AG09319 (cell line): ENCODE measurements around the gene FMOD.
"Not testable (repeated sequence)": the region's sequence is repeated elsewhere in the genome, so short reads cannot be mapped to it uniquely, and the experiment has no call there.

Source experiments
- DNase-seq: peaks from one replicate; pipeline ENCODE4 v3.0.0-alpha.2; 2010; ENCODE audit warnings: low read depth; ENCODE audit errors: extremely low read depth
- TF ChIP-seq, protein P1 (sequence below): IDR thresholded peaks from 2 replicates; pipeline ENCODE4 v1.5.1; 2011; ENCODE audit warnings: low read depth, mild to moderate bottlenecking, inconsistent platforms, low read length, moderate library complexity

Gene FMOD

GRCh38 chr1:203302894-203303293 is 48.0 kb downstream of the FMOD start:
- DNase-seq, result no peak
- TF ChIP-seq, protein P1, sequence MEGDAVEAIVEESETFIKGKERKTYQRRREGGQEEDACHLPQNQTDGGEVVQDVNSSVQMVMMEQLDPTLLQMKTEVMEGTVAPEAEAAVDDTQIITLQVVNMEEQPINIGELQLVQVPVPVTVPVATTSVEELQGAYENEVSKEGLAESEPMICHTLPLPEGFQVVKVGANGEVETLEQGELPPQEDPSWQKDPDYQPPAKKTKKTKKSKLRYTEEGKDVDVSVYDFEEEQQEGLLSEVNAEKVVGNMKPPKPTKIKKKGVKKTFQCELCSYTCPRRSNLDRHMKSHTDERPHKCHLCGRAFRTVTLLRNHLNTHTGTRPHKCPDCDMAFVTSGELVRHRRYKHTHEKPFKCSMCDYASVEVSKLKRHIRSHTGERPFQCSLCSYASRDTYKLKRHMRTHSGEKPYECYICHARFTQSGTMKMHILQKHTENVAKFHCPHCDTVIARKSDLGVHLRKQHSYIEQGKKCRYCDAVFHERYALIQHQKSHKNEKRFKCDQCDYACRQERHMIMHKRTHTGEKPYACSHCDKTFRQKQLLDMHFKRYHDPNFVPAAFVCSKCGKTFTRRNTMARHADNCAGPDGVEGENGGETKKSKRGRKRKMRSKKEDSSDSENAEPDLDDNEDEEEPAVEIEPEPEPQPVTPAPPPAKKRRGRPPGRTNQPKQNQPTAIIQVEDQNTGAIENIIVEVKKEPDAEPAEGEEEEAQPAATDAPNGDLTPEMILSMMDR, result no peak

GRCh38 chr1:203302456-203302855 is 48.5 kb downstream of the FMOD start:
- TF ChIP-seq, protein P1, result no peak
- no peak for DNase-seq

DNA sequence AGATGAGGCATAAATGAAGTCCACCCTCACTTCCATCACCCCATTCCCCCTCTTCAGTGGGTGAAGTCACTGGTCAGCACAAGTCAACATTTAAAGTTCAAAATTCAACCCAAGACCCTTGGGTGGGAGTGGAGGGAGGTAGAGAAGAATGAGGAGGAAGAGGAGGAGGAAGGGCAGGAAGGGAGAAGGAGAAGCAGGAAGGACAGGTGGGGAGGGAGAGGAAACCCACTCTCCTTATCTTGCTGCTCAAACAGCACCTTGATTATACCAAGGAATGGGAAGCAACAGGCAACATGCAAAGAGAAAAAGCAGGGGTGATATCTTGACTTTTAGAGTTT is 49.6 kb downstream of the FMOD start:
- no peak for DNase-seq
- TF ChIP-seq, protein P1, result no peak

DNA sequence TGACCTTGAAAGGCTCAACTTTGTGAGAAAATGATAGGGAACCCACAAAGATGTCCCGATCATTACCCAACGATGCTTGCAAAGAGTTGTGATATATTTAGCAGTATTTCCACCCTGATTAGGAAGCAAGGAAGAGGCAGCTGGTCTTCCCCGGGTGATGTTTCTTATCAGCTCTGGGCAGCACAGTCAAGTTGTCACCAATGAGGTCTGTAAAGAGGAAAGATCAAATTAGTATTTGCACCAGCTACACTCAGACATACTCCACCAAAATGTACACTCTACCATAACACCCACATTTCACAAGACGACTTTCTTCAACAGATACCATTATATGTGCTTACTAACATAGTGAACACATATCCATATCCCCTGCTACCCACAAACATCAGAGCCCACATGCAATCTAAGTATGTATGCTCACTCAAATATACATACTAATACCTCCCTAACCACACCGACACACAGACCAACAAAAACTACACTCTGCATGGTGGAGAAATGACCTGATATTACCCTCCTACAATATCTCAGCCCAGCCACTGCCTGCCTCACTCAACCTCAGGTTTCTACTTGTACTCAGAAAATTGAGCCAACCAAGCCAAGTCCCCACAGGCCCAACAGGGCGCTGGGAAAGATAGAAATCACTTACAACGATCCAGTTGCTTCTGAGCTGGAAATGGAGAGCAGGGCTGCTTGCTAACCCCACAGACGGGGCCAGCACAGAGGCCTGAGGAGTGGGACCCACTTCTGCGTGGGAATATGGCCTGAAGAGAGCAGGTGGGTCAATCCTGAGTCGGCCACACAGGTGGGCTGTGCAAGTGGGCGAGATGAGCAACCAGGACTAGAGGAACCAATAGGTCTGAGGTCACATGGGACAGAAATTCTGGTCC is 50.2 kb downstream of the FMOD start:
- TF ChIP-seq, protein P1, result no peak
- DNase-seq, result no peak

DNA sequence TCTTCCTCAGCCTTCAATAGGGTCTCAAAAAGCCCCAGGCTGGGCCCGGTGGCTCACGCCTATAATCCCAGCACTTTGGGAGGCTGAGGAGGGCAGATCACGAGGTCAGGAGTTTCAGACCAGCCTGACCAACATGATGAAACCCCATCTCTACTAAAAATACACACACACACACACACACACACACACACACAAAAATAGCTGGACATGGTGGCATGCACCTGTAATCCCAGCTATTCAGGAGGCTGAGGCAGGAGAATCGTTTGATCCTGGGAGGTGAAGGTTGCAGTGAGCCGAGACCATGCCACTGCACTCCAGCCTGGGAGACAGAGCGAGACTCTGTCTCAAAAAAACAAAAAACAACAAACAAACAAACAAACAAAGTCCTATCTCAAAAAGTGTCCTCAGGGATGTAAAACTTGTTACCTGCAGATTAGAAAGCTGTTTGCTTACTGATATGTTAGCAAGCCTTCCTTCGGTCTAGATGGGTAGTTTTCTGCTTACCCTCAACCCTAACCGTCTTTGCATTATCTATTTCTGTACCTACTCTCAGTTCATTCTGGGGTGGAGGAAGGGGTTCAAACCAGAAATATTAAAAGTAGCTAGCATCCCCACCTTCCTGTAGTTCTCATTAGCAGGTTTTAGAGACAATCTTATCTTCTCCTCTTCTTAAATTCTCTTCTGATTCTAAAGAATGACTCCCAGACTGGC is 51.0 kb downstream of the FMOD start:
- not testable (repeated sequence) for DNase-seq

DNA sequence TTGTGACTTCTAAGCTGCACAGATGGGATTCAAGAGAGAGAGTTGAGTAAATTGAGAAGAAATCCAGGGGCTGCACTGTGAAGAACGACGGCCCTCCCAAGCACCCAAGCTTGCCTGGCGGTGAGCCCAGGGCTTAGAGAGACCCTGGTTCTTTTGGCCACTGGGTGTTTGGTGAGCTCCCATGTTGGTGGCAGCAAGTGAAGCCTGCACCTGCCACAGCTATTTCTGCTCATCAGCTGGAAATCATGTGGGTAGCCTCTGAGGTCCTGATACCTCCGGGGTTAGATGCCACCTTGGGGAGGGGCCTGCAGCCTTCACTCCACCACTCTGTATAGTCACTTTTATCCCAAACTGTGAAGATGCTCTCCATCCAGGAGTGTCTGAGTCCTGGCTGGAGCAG is 51.8 kb downstream of the FMOD start:
- DNase-seq, result no peak
- TF ChIP-seq, protein P1, result no peak

- DNase-seq, result no peak
- TF ChIP-seq, protein P1, result no peak
These were observed 54.4 kb downstream of the FMOD start for GRCh38 chr1:203296460-203297073.
